SU-DHL-6 (cell line): Measurements from ENCODE around the gene TEDC2.

Experiments used
- H2AFZ ChIP-seq: fragments of 200-600 bp; sonication (generic); 2 replicates; pipeline ENCODE4 v1.6.1; 2014; ENCODE audit warnings: low read depth, mild to moderate bottlenecking, moderate library complexity, mixed read lengths, antibody characterized with exemption, low read length; ENCODE audit not compliant: severe bottlenecking
- H3F3A ChIP-seq: fragments of 200-600 bp; shearing (Covaris generic); 2 replicates; pipeline ENCODE4 v1.6.0; 2016; ENCODE audit warnings: antibody characterized with exemption, mild to moderate bottlenecking; ENCODE audit not compliant: insufficient read depth
- H3K27ac ChIP-seq: fragments of 200-600 bp; sonication (generic); 2 replicates; pipeline ENCODE4 v1.5.1; 2016; ENCODE audit warnings: low read depth, mild to moderate bottlenecking, low read length, moderate library complexity, mixed read lengths
- H3K27me3 ChIP-seq: fragments of 200-600 bp; sonication (generic), shearing (Covaris generic); 2 replicates; pipeline ENCODE4 v1.6.0; 2014; ENCODE audit warnings: mild to moderate bottlenecking, low read length
- H3K36me3 ChIP-seq: fragments of 200-600 bp; sonication (generic); 2 replicates; pipeline ENCODE4 v1.6.1; 2014; ENCODE audit warnings: mild to moderate bottlenecking, low read length, mixed read lengths
- H3K4me2 ChIP-seq: fragments of 300-600, 200-600 bp; shearing (Covaris generic), sonication (generic); 2 replicates; pipeline ENCODE4 v1.6.0; 2014; ENCODE audit warnings: low read length, low read depth, mild to moderate bottlenecking; ENCODE audit not compliant: poor library complexity, severe bottlenecking
- H3K4me3 ChIP-seq: fragments of 200-600 bp; sonication (generic); 2 replicates; pipeline ENCODE4 v1.5.1; 2014; ENCODE audit warnings: antibody characterized with exemption, low read length, mild to moderate bottlenecking, mixed read lengths; ENCODE audit not compliant: insufficient read depth, poor library complexity, severe bottlenecking
- H3K79me2 ChIP-seq: fragments of 200-600 bp; sonication (generic); 2 replicates; pipeline ENCODE4 v1.6.1; 2014; ENCODE audit warnings: mild to moderate bottlenecking, low read length, moderate library complexity; ENCODE audit not compliant: insufficient read depth
- H3K9ac ChIP-seq: fragments of 200-600 bp; sonication (generic); 2 replicates; pipeline ENCODE4 v1.7.0; 2014; ENCODE audit warnings: mild to moderate bottlenecking, low read length
- H3K9me2 ChIP-seq: fragments of 200-600 bp; sonication (generic); replicated peaks from 2 replicates; pipeline ENCODE4 v1.6.1; 2014; ENCODE audit warnings: low read length; ENCODE audit not compliant: insufficient read depth
- H3K9me3 ChIP-seq: fragments of 200-600 bp; sonication (generic); 2 replicates; pipeline ENCODE4 v1.6.1; 2014; ENCODE audit warnings: low read length, mixed read lengths; ENCODE audit not compliant: insufficient read depth
- H4K20me1 ChIP-seq: fragments of 200-600 bp; sonication (generic); 2 replicates; pipeline ENCODE4 v1.6.1; 2014; ENCODE audit warnings: low read depth, mild to moderate bottlenecking, antibody characterized with exemption, low read length, moderate library complexity, mixed read lengths
- CTCF ChIP-seq: fragments of 200-600 bp; sonication (generic); IDR thresholded peaks from one replicate; pipeline ENCODE4 v1.5.1; 2017; ENCODE audit warnings: antibody characterized with exemption, mild to moderate bottlenecking, low read length, moderate library complexity; ENCODE audit not compliant: insufficient read depth, poor library complexity, severe bottlenecking
- EZH2phosphoT487 ChIP-seq: fragments of 200-600 bp; sonication (generic), shearing (Covaris generic); conservative IDR thresholded peaks from 2 replicates; pipeline ENCODE4 v1.6.1; 2018; ENCODE audit warnings: mild to moderate bottlenecking, antibody characterized with exemption, low read length, moderate library complexity, mixed read lengths

Gene TEDC2

GRCh38 chr16:2425825-2426430 lies 34.0 kb upstream of the TEDC2 start:
- no peaks in the 10 kb centered on the region for H3K9me3 ChIP-seq
- H3K36me3 ChIP-seq: peaks cover 4% of the 10 kb centered on the region; the same call in 1 of the 2 replicates
- no peak overlapping the region for H3K9ac ChIP-seq
- no peak overlapping the region for H2AFZ ChIP-seq
- H3K4me3 ChIP-seq: no peak overlapping the region
- H3K4me2 ChIP-seq: no peak overlapping the region
- H4K20me1 ChIP-seq: 0 out of 2 replicates have a peak, but pooled peaks cover 4% of the 10 kb centered on the region
- H3F3A ChIP-seq: no peaks in the 10 kb centered on the region
- H3K27ac ChIP-seq: no peak overlapping the region
- TF ChIP-seq EZH2phosphoT487 (no peak), CTCF (no peak)
- H3K9me2 ChIP-seq: no peaks in the 10 kb centered on the region
- no peaks in the 10 kb centered on the region for H3K27me3 ChIP-seq
- H3K79me2 ChIP-seq: peaks cover 16% of the 10 kb centered on the region

GRCh38 chr16:2426941-2427361 lies 33.0 kb upstream of the TEDC2 start:
- no peak overlapping the region for H3K4me2 ChIP-seq
- no peaks in the 10 kb centered on the region for H3K9me3 ChIP-seq
- no peak overlapping the region for H3K9ac ChIP-seq
- peaks cover 8% of the 10 kb centered on the region; the same call in 1 of the 2 replicates for H3K36me3 ChIP-seq
- no peak overlapping the region for H2AFZ ChIP-seq
- H3F3A ChIP-seq: no peaks in the 10 kb centered on the region
- no peak overlapping the region for H3K27ac ChIP-seq
- no peaks in the 10 kb centered on the region for H3K9me2 ChIP-seq
- no peak overlapping the region for H3K4me3 ChIP-seq
- no peak for TF ChIP-seq CTCF
- TF ChIP-seq EZH2phosphoT487: no peak
- H4K20me1 ChIP-seq: 0 out of 2 replicates have a peak, but pooled peaks cover 7% of the 10 kb centered on the region
- no peaks in the 10 kb centered on the region for H3K27me3 ChIP-seq
- peaks cover 25% of the 10 kb centered on the region for H3K79me2 ChIP-seq

DNA sequence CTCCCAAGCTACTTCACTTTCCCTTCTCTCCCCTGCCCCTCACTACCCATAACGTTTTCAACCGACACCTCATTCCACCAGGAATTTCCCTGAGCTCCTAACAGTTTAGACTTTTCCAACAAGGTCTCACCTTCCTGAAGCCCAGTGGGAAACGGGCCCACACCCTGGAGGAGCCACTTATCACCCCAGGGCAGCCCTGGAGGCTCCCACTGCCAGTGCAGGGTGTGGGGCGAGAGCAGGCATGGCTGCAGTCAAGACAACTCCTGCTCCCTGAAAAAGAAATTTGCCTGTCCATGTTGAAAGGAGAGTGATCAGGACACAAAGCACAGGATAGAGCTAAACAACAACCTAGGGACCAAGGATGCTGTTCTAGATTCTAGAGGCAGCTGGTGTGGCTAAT lies 32.4 kb upstream of the TEDC2 start:
- H3K36me3 ChIP-seq: peaks cover 9% of the 10 kb centered on the region
- no peaks in the 10 kb centered on the region for H3F3A ChIP-seq
- peaks cover 31% of the 10 kb centered on the region for H3K79me2 ChIP-seq
- no peak overlapping the region for H3K27ac ChIP-seq
- H3K9me2 ChIP-seq: no peaks in the 10 kb centered on the region
- no peak for TF ChIP-seq EZH2phosphoT487
- no peak for TF ChIP-seq CTCF
- H3K27me3 ChIP-seq: no peaks in the 10 kb centered on the region
- no peak overlapping the region for H3K4me3 ChIP-seq
- H2AFZ ChIP-seq: no peak overlapping the region
- no peaks in the 10 kb centered on the region for H3K9me3 ChIP-seq
- H3K9ac ChIP-seq: peak overlapping the region; percentile 96
- peak overlapping the region; percentile 82 for H3K4me2 ChIP-seq
- H4K20me1 ChIP-seq: 0 out of 2 replicates have a peak, but pooled peaks cover 7% of the 10 kb centered on the region
